Measurements from ENCODE around the gene TFF2.

The TFF2 gene

DNA sequence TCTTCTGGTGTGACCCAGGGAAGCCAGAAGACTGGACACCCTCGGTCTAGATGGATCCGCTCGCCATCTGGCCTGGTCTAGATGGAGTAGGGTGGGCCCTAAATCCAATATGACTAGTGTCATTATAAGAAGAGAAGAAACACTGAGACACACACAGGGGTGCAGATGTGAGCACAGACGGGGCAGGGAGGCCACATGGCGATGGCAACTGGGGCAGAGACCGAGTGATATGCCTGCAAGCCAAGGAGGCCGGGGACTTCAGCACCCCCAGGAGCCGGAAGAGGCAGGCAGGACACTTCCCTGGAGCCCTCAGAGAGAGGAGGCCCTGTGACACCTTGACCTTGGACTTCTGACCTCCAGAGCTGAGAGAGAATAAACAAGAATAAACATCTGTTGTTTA lies 30.0 kb downstream of the TFF2 start:
- DNase-seq (ENCODE audit: low read depth in 2 of 2): no peak

DNA sequence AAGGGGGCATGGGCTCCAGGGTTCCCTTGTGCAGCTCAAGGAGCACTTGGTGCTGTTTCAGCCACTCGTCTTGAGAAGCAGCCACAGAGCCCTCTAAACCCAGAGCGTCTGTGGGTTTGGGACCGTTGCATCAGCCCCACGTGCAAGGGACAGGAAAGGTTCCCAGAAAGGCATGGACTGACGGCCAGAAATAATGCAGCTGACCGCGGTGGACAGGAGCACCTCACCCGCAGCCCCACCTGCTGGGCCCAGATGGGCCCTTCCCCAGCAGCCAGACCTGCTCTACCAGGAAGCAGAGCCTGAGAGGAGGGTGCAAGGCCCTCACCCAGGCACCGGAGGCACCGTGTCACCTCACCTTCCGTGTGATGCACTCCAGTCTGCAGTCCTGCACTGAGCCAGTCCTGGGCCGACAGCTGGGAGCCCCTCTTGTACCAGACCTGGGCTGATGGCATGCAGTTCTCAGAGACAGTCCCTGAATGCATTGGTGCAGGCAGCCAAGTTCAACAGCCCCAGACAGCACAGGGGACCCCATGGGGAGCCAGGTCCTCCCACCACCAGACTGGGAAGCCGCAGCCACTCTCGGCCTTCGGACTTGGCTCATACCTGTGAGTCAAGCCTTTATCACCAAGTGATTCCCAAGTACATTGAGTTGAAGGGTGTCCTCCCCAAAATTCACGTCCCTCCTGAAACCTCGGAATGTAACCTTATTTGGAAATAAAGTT lies 30.8 kb downstream of the TFF2 start:
- no peak for DNase-seq (ENCODE audit: low read depth in 2 of 2)

DNA sequence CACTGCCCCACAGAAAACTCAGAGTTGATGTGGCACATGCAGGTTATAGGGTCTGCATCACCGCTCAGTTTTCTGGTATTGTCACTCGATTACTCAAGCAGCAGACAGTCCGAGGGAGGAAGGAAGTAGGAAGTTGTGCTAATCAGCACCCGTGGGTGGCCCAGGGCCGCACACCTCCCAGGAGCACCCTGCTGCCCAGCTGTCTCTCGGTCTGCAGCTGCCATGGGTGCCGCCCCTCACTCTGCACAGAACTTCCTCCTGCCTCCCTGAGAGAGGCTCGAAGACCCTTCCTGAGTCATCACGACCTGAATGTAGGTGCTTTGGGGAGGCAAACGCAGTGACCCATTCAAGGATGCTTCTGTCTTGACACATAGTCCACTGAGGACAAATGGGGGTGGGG lies 31.4 kb downstream of the TFF2 start:
- no peak for DNase-seq (ENCODE audit: low read depth in 2 of 2)

DNA sequence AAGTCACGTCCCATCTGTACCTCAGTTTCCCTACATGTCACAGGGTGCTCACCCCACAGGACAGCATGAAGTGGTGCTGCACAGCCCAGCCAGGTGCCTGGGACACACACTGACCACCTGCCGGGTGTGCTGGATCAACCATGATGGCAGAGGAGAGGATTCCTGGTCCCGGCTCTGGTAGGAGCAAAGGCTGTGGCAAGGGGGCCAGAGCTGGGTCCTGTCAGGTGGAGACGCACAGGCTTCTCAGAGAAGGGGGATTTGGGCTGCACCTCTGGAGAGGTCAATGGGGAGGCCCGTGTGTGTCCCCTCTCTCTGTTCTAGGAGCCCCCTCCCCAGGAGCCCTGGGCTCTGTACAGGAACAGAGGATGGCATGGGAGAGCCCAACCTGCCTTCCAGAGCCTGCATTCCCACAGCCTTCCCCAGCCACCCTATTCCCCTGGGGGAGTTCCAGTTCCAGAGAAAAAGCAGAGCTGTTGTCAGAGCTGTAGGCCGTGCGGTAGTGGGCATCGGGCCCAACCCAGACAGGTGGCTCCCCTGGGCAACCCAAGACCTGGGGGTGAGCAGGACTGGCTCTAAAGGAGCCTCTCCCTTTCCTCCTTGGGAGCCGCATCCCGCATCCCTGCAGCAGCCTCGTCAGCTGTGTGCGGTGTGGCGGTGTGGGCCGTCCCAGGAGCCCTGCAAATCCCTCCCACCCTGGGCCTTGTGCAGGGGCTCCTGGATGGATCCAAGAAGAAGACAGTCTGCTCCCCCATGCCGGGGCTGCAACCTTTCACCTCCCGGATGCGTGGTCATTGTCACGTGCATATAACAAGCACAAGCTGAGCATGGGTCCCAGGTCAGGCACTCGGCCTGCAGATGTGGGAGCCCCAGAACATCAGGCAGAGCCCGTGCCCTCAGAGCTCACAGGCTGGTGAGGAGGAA lies 32.7 kb downstream of the TFF2 start:
- no peak for DNase-seq (ENCODE audit: low read depth in 2 of 2)

DNA sequence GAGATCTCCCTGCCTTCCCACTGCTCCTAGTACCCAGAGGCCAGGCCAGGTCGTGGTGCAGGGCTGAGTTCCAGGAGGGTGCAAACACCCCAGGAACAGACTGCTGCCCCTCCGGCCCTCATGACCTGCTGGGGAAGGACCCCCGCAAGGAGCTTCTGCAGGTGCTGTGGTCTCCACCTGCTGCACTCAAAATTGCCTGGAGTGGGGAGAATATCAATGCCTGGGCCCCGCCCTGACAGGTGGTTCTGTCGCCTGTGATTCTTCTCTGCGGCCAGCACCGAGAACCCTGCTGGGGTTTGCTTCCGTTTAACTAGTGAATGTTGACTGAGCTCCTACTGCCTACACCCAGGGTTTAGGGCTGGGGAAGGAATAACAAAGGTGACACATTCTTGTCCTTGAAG lies 33.5 kb downstream of the TFF2 start:
- DNase-seq (ENCODE audit: low read depth in 2 of 2): no peak

DNA sequence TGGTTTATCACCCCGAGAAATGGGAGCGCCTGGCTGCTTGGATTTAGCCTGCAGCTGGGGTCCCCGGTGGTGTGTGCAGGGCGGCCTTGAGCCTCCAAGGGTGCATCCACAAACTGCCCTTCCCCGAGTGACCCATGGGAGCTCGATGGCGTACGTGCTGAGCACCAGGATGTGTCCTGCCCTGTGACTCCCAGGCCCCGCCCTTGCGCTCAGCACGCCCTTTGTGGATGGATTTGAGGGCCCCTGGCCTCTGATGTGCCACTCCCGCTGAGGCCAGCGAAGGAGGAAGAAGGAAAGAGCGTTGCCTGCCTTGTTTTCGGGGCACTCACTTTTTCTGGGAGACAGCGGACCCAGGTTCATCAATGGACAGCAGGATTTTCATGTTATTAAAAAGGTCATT lies 33.9 kb downstream of the TFF2 start:
- no peak for DNase-seq (ENCODE audit: low read depth in 2 of 2)

DNA sequence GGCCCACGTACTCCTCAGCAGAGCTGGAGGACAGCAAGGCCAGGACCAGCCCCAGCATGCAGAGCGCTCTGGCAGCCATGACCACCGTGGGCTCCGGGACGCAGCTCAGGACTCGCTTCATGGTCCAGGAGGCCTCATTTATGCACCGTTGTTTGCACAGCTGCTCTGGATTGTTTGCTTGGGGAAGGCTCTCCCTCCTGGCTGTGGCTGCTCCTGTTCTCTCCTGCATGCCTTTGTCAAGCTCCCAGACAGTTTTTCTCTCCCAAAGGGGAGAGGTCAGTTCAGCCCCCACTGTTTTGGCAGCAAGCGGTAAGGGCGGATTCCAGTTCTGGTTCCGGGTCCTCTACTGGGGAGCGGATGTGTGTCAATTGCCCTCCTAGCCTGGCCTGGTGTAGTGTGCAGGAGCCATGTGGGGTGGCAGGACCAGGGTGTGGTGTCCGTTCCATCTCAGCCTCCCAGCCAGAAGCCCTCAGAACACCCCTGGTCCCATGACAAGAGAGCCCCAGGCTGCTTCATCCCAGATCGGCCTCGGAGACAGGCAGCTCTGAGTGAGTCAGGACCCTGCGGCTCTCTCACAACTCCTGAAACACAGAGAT lies 35.4 kb downstream of the TFF2 start, which contains the start of gene TFF3:
TFF3 (minus strand) TSS at position 114 of the 596 bp plus-strand sequence; CDS start at position 79, 35 bp downstream.
- DNase-seq (ENCODE audit: low read depth in 2 of 2): no peak

DNA sequence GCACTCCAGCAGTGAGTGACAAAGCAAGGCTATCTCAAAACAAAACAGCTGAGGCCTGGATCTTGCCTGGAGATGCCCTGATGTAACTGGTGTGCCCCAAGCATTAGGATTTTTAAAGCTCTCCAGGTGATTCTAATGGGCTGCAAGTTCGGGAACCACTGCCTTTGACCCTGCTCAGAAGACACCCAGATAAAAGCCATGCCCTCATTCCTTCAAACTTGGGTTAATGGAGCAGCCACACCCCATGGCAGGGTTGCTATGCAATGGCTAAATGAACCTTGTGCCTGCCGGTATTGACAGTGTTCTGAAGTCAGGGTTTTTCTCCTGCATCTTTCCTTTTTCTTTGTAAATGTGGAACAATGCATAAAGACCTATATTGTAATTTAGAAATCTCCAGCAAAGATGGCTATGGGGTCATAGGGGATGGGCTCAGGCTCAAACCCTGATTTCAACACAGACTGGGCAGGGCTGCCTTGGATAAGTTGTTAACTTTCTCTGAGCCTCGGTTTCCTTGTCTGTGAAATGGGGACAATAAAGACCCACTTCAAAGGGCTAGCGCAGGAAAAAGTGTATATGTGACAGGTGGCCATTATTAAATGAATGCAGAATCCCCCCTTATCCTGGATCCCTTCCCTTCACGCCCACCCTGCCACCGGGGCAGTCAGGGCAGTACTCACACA lies 36.0 kb downstream of the TFF2 start:
- DNase-seq (ENCODE audit: low read depth in 2 of 2): no peak

DNA sequence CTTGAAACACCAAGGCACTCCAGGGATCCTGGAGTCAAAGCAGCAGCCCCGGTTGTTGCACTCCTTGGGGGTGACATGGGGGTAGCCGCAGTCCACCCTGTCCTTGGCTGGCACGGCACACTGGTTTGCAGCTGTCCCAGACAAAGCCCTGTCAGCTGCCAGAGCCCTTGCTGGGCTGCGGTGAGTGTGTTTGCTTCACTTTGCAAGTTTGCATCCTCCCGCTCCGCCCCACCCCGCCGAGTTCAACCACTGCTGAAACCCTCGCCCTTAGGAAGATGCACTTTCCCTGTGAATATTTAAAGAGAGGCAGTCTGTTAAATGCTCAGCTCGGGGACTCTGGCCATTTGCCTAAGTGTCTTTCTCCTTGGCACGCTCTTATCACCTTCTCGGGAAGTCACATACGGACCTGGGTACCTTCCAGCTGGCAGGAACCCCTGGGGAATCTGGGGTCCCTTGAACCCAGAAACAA lies 37.3 kb downstream of the TFF2 start:
- no peak for DNase-seq (ENCODE audit: low read depth in 2 of 2)

DNA sequence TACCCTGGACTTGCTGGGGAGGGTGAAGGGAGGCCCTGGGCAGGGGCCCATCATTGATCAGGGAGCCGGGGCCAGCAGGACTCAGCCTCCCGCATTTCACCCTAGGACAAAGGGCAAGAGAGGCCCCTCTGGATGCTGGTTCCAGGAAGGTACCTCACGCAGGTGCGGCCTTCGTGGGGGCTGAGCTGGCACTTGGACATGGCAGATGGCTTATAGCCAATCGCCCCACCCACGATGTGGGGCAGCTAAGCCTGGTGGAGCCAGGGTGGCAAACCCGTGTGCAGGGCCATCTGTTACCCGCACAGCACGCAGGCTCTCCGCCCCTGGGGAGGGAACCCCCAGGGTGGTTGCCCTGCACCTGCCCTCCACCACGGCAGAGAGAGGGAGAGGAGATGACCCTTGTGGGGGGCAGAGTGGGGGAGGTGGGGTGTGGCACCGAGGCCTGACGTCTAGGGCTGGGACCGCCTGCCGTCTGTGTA lies 38.1 kb downstream of the TFF2 start:
- DNase-seq (ENCODE audit: low read depth in 2 of 2): no peak

DNA sequence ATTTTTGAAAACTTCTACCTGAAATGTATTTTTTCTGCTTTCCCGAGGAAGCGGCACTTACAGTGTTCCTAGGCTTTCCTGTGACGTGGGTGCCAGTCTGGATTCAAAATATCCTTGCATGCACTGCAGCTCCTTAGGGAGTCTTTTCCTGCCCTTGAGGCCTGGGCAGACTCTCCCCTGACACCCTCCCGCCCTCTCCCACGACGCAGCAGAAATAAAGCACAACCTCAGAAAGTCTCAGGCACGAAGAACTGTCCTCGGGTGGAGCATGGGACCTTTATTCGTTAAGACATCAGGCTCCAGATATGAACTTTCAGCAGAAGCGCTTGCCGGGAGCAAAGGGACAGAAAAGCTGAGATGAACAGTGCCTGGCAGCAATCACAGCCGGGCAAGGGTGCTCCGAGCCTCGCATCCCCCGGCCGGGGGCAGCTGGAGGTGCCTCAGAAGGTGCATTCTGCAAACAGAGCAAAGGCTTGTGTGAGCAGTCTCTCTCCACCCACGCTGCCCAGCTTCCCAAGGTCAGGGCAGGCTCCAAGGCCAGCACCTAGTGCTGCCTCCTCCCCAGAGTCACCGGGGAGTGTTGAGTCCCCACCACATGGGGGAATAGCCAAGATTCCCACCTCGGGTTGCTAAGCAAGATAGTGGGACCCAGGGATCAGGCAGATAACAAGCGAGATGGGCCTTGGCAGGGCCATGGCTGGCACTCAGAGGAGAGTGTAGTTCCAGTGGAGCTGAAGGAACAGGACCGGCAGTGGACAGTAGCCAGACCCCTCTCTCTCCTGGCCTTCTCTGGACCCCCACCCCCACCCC lies 38.8 kb downstream of the TFF2 start:
- DNase-seq (ENCODE audit: low read depth in 2 of 2): no peak

DNA sequence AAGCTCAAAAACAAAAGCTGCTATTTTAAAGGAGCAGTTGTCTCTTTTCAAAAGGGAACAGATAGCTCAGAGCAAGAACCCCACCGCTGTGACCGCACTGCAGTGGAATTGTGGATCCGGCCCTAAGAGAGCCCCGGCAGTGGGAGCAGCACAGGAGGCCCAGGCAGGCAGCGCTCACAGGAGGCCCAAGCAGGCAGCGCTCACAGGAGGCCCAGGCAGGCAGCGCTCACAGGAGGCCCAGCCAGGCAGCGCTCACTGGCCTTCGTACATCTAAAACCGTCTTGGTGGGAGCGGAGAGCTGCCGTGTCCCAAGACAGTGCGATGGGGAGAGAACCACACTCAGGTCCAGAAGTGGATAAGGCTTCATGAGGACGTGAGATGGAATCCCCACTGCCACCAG lies 39.6 kb downstream of the TFF2 start:
- DNase-seq (ENCODE audit: low read depth in 2 of 2): no peak

DNA sequence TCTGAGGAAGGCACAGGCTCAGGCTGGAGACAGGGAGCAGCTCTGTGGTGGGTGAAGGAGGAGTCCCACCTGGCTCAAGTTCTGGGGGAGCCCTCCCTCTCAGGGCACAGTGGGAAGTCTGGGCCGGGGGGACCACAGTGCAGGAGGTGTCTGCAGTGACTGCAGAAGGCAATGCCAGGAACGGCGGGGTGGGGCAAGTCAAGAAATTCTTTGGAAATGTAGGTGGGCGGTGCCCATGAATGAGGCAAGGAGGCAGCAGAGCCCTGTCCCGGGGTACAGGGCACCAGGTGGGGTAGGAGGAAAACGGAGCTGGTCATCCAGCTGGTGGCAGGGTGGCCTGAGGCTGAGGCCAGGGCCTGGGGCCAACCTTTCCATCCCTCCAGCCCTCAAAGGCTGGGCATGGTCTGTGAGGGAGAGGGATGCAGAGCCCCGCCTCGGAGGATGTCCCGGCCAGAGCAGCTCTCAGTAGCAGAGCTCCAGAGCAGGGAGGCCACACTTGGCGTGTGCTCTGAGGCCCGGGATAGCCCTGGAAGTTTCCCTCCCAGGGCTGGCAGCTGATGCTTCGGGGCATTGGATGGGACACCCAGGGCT lies 40.3 kb downstream of the TFF2 start:
- no peak for DNase-seq (ENCODE audit: low read depth in 2 of 2)

DNA sequence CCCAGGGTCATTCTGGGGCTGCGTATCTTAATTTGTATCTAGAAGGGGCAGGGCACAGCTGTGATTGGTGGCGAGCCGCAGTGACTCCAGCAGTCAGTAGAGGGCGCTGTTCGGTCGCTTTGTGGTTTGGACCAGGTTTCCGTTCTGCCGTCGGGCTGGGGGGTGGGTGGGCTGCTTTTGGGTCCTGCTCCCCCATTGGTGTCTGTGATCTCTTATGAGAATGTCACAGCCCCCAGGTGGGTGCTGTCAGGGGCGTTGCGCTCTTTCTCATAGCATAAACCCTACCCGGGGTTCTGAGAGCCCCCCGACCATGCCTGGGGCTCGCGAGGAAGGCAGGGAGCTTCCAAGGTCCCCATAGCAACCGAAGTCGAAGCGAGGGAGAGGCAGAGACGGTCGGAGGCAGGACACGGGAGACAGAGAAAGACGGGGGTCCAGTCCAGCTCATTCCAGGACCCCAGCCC lies 41.0 kb downstream of the TFF2 start:
- DNase-seq (ENCODE audit: low read depth in 2 of 2): peak; percentile 20 to 42

DNA sequence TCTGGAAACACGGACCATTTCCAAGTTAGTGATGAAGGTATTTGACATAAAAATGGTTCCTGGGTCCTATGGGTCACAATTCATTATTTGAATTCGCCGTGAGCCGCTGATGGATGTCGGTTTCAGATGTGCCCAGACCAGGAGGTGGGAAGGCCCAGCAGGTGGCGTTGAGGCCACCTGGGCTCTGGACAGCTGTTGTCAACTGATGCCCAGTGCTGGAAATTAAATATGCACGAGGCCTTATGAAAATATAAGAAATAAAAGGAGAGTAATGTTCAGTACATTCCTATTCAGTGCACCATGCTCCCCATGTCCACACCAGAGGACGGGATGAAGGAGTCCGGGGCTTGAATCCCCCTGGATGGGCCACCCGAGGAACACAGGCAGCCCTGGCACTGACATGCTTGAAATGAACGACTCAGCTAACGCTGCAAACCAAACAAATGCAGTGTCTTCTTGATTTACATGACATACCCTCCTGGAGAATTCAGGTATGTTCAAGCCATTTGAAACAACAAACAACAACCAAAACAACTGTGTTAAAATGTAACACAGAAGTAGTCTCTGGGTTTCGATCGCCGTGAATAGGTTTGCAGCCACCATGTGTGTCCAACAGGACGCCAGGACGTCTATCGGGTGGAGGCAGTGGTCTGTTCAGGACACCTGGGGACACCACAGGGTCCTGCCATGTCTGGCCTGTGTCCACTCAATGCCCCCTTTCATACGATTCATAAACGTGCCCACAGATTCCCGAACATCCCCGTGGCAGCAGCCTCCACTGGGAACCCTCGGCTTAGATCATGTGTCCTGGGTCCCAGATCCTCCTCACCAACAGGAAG lies 41.7 kb downstream of the TFF2 start:
- no peak for DNase-seq (ENCODE audit: low read depth in 2 of 2)

DNA sequence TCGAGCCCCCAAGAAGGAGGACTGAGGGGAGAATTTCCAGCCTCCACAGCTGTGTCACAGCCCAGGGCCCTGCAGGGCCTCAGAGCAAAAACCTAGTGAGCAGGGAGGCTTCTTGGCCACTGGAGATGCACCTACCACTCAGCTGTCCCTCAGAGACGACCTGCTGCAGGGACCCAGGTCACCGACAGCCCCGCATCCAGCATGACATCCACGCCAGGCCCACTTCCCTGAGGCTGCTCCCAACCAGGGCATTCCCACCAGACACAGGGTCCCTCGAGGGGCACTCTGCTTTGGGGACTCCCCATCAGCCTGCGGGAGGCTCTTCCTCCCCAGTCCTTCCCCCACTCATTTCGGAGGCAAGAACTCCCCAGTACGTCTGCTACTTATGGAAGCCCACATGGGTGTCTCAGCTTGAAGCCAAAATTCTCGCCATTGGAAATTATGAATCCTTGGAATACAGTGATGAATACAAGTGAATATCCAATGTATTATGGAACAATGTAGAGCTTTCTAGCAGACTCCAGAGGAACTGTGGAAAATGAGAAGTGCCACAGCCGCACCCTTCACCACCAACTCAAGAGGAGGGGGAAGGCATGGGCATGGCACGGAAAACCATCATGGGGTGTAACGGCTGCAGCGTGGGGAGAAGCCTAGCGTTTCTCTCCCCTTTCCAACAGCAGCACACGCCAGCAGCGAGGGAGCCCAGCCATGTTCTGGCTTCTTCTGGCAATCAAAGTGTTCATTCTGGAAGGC lies 42.5 kb downstream of the TFF2 start:
- no peak for DNase-seq (ENCODE audit: low read depth in 2 of 2)

DNA sequence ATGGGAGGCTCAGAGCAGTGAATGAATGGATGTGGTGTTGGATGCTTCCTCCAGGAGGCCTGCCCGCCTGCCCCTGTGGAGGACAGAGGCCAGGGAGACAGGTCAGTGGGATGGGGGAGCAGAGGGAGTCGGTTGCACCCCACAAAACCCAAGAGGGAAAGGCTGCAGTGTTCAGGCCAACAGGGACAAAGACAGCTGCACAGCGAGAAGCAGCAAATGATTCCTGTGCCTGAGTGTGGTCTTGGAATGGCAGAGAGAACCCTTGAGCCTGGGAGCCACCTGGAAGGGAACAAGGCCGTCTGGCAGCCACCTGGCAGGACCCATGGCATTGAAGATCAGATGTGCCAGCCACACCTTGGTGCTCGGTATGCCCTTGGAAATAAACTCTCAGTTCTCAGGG lies 43.7 kb downstream of the TFF2 start:
- DNase-seq (ENCODE audit: low read depth in 2 of 2): no peak

DNA sequence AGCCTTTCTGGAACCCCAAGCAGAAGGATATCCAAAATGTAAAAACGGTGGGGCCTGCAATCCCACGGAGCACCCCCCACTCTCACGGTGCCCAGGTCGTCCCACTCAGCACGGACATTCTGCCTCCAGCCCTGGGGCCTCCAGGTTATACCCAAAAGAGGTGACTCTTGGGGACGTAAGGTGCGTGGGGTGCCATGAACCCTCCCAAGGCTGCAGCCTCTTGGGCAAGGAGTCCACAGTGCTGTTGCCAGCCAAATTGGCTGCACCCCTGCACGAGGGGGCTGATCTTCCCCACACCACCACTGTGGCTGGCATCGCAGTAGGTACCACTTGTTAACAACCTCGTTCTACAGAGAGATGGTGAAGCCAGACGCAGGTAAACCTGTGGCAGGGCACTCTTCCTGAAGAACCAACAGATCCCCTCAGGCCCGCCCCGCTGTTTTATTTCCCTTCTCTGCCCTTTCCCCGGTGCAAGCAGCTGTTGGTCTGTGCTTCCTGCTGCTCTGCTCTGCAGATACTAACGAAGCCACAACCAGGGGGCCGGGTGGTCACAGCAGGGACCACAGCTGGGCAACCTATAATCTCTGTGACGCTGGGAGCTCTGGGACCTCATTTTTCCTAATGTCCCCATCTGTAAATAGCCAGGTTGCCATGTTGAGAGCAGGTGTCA lies 44.3 kb downstream of the TFF2 start:
- no peak for DNase-seq (ENCODE audit: low read depth in 2 of 2)

Data from stimulated activated CD8-positive, alpha-beta memory T cell treated with anti-CD3 and anti-CD28 coated beads, Interleukin-2, amount 100 ng/mL, for 1 hour (primary cell).